Measurements from ENCODE around the gene SRGAP1. TPM values are rescaled to one million over a fixed set of nuclear protein-coding genes. Genes with fewer than 3 reads are reported as not detected.

Gene SRGAP1
- total RNA-seq, 1 donor from 2014 or later, result 7.4 TPM

- Histone ChIP-seq H3K9me3 (no peaks in the 10 kb centered on the region), H3K36me3 (no peaks in the 10 kb centered on the region), H3K27me3 (no peaks in the 10 kb centered on the region), H3K27ac (no peak overlapping the region), H3K4me1 (peaks cover 10% of the 10 kb centered on the region), H3K4me3 (no peak overlapping the region)
- no peak for DNase-seq (ENCODE audit: extremely low spot score in 2 of 2)
- intact Hi-C loops (cut with DNase I), result no loop called here
- TF ChIP-seq POLR2A (IDR thresholded peaks at IDR 0.05) (no peak), CTCF (IDR thresholded peaks at IDR 0.05) (no peak), POLR2AphosphoS5 (IDR thresholded peaks at IDR 0.05; ENCODE audit: insufficient read depth in 1 of 2, low read depth in 1 of 2) (no peak)
Observed at GRCh38 chr12:64036414-64036813, 191.9 kb downstream of the SRGAP1 start.

GRCh38 chr12:64039281-64039871 lies 194.9 kb downstream of the SRGAP1 start:
- Histone ChIP-seq H3K27ac (peak overlapping the region; percentile 21), H3K4me1 (peaks cover 16% of the 10 kb centered on the region), H3K9me3 (no peaks in the 10 kb centered on the region), H3K36me3 (no peaks in the 10 kb centered on the region), H3K4me3 (peak overlapping the region in 1 of 2 donors; percentile 6), H3K27me3 (no peaks in the 10 kb centered on the region)
- TF ChIP-seq CTCF (IDR thresholded peaks at IDR 0.05), result no peak
- TF ChIP-seq POLR2AphosphoS5 (IDR thresholded peaks at IDR 0.05; ENCODE audit: insufficient read depth in 1 of 2, low read depth in 1 of 2), result no peak
- TF ChIP-seq POLR2A (IDR thresholded peaks at IDR 0.05), result no peak
- no peak for DNase-seq (ENCODE audit: extremely low spot score in 2 of 2)
- intact Hi-C loops (cut with DNase I), result no loop called here

GRCh38 chr12:64042911-64043310 lies 198.4 kb downstream of the SRGAP1 start:
- intact Hi-C loops (cut with DNase I), result no loop called here
- DNase-seq (ENCODE audit: extremely low spot score in 2 of 2), result no peak
- H3K4me3 ChIP-seq, result no peak overlapping the region
- H3K27me3 ChIP-seq, result no peaks in the 10 kb centered on the region
- TF ChIP-seq POLR2A (IDR thresholded peaks at IDR 0.05) (no peak), CTCF (IDR thresholded peaks at IDR 0.05) (no peak), POLR2AphosphoS5 (IDR thresholded peaks at IDR 0.05; ENCODE audit: insufficient read depth in 1 of 2, low read depth in 1 of 2) (no peak)
- H3K9me3 ChIP-seq, result no peaks in the 10 kb centered on the region
- no peak overlapping the region for H3K27ac ChIP-seq
- H3K36me3 ChIP-seq, result no peaks in the 10 kb centered on the region
- peaks cover 16% of the 10 kb centered on the region for H3K4me1 ChIP-seq

- no peak overlapping the region for H3K27ac ChIP-seq
- H3K9me3 ChIP-seq, result no peaks in the 10 kb centered on the region
- TF ChIP-seq POLR2A (IDR thresholded peaks at IDR 0.05) (no peak), CTCF (IDR thresholded peaks at IDR 0.05) (no peak), POLR2AphosphoS5 (IDR thresholded peaks at IDR 0.05; ENCODE audit: insufficient read depth in 1 of 2, low read depth in 1 of 2) (no peak)
- no peak overlapping the region for H3K4me3 ChIP-seq
- DNase-seq (ENCODE audit: extremely low spot score in 2 of 2), result no peak
- no peaks in the 10 kb centered on the region for H3K27me3 ChIP-seq
- intact Hi-C loops (cut with DNase I), result no loop called here
- no peaks in the 10 kb centered on the region for H3K36me3 ChIP-seq
- H3K4me1 ChIP-seq, result peaks cover 13% of the 10 kb centered on the region
Observed at GRCh38 chr12:64044191-64044590, 199.7 kb downstream of the SRGAP1 start.

GRCh38 chr12:64051057-64051456 lies 206.6 kb downstream of the SRGAP1 start:
- no peak overlapping the region for H3K27ac ChIP-seq
- H3K9me3 ChIP-seq, result no peaks in the 10 kb centered on the region
- H3K27me3 ChIP-seq, result no peaks in the 10 kb centered on the region
- H3K36me3 ChIP-seq, result no peaks in the 10 kb centered on the region
- no peak for DNase-seq (ENCODE audit: extremely low spot score in 2 of 2)
- TF ChIP-seq POLR2AphosphoS5 (IDR thresholded peaks at IDR 0.05; ENCODE audit: insufficient read depth in 1 of 2, low read depth in 1 of 2) (no peak), CTCF (IDR thresholded peaks at IDR 0.05) (no peak), POLR2A (IDR thresholded peaks at IDR 0.05) (no peak)
- intact Hi-C loops (cut with DNase I), result no loop called here
- H3K4me3 ChIP-seq, result no peak overlapping the region
- H3K4me1 ChIP-seq, result no peaks in the 10 kb centered on the region

Measured in vagina (tissue), 2 donors.